ENCODE data around the gene EDNRA. TPM values are rescaled to one million over a fixed set of nuclear protein-coding genes. Genes with fewer than 3 reads are reported as not detected.

The EDNRA gene
- polyA plus RNA-seq, 1 of the 3 experiments (the other 2 are of a cell fraction): 1.2 TPM

GRCh38 chr4:147546349-147546748 is 65.5 kb downstream of the EDNRA start:
- 26% methylated on average over 2 of the region's 2 CpGs for WGBS (ENCODE audit: low lambda C conversion rate)
- H3K27me3 ChIP-seq (ENCODE audit: insufficient read depth): no peaks in the 10 kb centered on the region
- no peaks in the 10 kb centered on the region for H3K9me3 ChIP-seq
- no peak overlapping the region for H3K4me3 ChIP-seq (ENCODE audit: low read depth in 2 of 2, low read length in 1 of 2)
- H3K9ac ChIP-seq: no peak overlapping the region; the same call in 1 of the 2 replicates
- no peak overlapping the region for H3K4me2 ChIP-seq
- H2AFZ ChIP-seq (ENCODE audit: low read depth): 0 out of 2 replicates have a peak overlapping the region, but pooled peaks have one; percentile 20
- no peaks in the 10 kb centered on the region for H4K20me1 ChIP-seq (ENCODE audit: insufficient read depth)
- no peaks in the 10 kb centered on the region for H3K36me3 ChIP-seq (replicated peaks in 1 of 2; ENCODE audit: control insufficient read depth in 1 of 2, insufficient read depth in 2 of 2, low read length in 1 of 2)
- peaks cover 2 to 28% of the 10 kb centered on the region in 2 experiments; a peak in 2 of 4 replicates for H3K4me1 ChIP-seq (ENCODE audit: control insufficient read depth in 1 of 2, insufficient read depth in 2 of 2, low read depth in 1 of 2, low read length in 1 of 2)
- no peaks in the 10 kb centered on the region for H3K79me2 ChIP-seq (ENCODE audit: insufficient read depth)
- H3K9me2 ChIP-seq: no peaks in the 10 kb centered on the region
- POLR2A ChIA-PET: no interaction called here
- H3K27ac ChIP-seq (ENCODE audit: low read depth in 2 of 2, low read length in 1 of 2): peak overlapping the region in 1 of 2 experiments; percentile 90; a peak in 3 of 4 replicates
- no peak for DNase-seq
- peaks cover 12% of the 10 kb centered on the region for H3F3A ChIP-seq (replicated peaks; ENCODE audit: insufficient read depth)
- CTCF ChIA-PET: no interaction called here
- TF ChIP-seq TCF12 (IDR thresholded peaks at IDR 0.05) (0 out of 2 replicates have a peak, but pooled peaks have one; percentile 17), FOSL2 (IDR thresholded peaks at IDR 0.05; ENCODE audit: borderline replicate concordance, low read depth) (peak; percentile 38; the same call in 1 of the 2 replicates), POLR2AphosphoS5 (IDR thresholded peaks at IDR 0.05; ENCODE audit: low read depth, low read length) (no peak)

DNA sequence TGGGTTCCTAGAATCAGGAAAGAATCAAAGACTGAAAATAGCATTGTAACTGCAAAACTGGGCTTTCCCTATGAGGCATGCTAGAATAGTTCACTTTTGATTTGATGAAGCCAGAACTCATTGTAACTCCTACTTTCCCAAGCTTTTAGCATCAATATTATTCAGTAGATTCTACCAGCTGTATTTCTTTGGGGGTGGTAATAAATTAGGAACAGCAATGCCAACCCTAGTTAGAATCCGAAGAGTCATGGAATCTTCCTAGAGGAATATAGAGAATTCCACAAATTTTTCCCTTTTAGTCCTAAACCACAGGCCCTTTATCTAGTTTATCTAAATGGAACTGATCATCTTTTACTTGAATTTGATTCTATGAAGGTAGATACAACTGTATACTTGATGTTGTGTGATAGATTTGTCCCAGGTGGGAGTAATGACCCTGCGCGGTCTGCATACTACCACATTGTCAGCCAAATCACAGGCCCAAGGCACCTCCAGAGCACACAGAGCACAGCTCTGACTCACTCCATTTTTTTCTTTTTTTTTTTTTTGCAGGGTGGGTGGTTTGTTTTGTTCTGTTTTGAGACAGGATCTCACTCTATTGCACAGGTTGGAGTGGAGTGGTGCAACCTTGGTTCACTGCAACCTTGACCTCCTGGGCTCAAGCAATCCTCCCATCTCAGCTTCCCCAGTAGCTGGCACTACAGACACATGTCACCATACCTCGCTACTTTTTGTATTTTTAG is 66.6 kb downstream of the EDNRA start:
- no peaks in the 10 kb centered on the region for H3K9me3 ChIP-seq
- H4K20me1 ChIP-seq (ENCODE audit: insufficient read depth): no peaks in the 10 kb centered on the region
- no peaks in the 10 kb centered on the region for H3K79me2 ChIP-seq (ENCODE audit: insufficient read depth)
- peak overlapping the region; percentile 74 to 90; a peak in 3 of 4 replicates for H3K27ac ChIP-seq (ENCODE audit: low read depth in 2 of 2, low read length in 1 of 2)
- no peaks in the 10 kb centered on the region for H3K36me3 ChIP-seq (replicated peaks in 1 of 2; ENCODE audit: control insufficient read depth in 1 of 2, insufficient read depth in 2 of 2, low read length in 1 of 2)
- no peaks in the 10 kb centered on the region for H3K27me3 ChIP-seq (ENCODE audit: insufficient read depth)
- POLR2A ChIA-PET: no interaction called here
- H3K9ac ChIP-seq: peak overlapping the region; percentile 39; the same call in 1 of the 2 replicates
- CTCF ChIA-PET: no interaction called here
- peaks cover 12% of the 10 kb centered on the region for H3F3A ChIP-seq (replicated peaks; ENCODE audit: insufficient read depth)
- H3K4me1 ChIP-seq (ENCODE audit: control insufficient read depth in 1 of 2, insufficient read depth in 2 of 2, low read depth in 1 of 2, low read length in 1 of 2): peaks cover 2 to 28% of the 10 kb centered on the region in 2 experiments; a peak in 2 of 4 replicates
- no peak overlapping the region for H3K4me3 ChIP-seq (ENCODE audit: low read depth in 2 of 2, low read length in 1 of 2)
- no peaks in the 10 kb centered on the region for H3K9me2 ChIP-seq
- peak overlapping the region; percentile 14; the same call in 1 of the 2 replicates for H3K4me2 ChIP-seq
- 63% methylated on average over 4 of the region's 4 CpGs for WGBS (ENCODE audit: low lambda C conversion rate)
- DNase-seq: no peak
- H2AFZ ChIP-seq (ENCODE audit: low read depth): peak overlapping the region; percentile 18; the same call in 1 of the 2 replicates
- TF ChIP-seq, protein P1, sequence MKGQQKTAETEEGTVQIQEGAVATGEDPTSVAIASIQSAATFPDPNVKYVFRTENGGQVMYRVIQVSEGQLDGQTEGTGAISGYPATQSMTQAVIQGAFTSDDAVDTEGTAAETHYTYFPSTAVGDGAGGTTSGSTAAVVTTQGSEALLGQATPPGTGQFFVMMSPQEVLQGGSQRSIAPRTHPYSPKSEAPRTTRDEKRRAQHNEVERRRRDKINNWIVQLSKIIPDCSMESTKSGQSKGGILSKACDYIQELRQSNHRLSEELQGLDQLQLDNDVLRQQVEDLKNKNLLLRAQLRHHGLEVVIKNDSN (IDR thresholded peaks at IDR 0.05; ENCODE audit: borderline replicate concordance, low read depth): no peak
- TF ChIP-seq NFIC (IDR thresholded peaks at IDR 0.05; ENCODE audit: borderline replicate concordance): peak; percentile 12; the same call in 1 of the 2 replicates
- TF ChIP-seq IRF3 (IDR thresholded peaks at IDR 0.05; ENCODE audit: low read depth, low read length): no peak
- no peak for TF ChIP-seq RAD21 (IDR thresholded peaks at IDR 0.05; ENCODE audit: low read length)
- no peak for TF ChIP-seq FOXM1 (IDR thresholded peaks at IDR 0.05; ENCODE audit: low read depth)
- TF ChIP-seq FOXJ3 (CRISPR knock-in tag; IDR thresholded peaks at IDR 0.05): no peak
- TF ChIP-seq RXRA (IDR thresholded peaks at IDR 0.05; ENCODE audit: borderline replicate concordance, low read depth): no peak
- no peak for TF ChIP-seq CHD2 (IDR thresholded peaks at IDR 0.05; ENCODE audit: low read length, partially characterized antibody)
- no peak for TF ChIP-seq MXI1 (IDR thresholded peaks at IDR 0.05; ENCODE audit: low read depth, low read length)
- TF ChIP-seq SIN3A (IDR thresholded peaks at IDR 0.05; ENCODE audit: borderline replicate concordance, low read depth, low read length): no peak
- no peak for TF ChIP-seq ZBTB33 (IDR thresholded peaks at IDR 0.05; ENCODE audit: borderline replicate concordance, low read depth)
- TF ChIP-seq GABPA (IDR thresholded peaks at IDR 0.05; ENCODE audit: low read depth): no peak
- peak in 1 of 2 experiments; percentile 63; a peak in 1 of 4 replicates for TF ChIP-seq EP300 (IDR thresholded peaks at IDR 0.05; ENCODE audit: borderline replicate concordance in 1 of 2, low read depth in 1 of 2, low read length in 1 of 2)
- TF ChIP-seq GATA2 (CRISPR knock-in tag; IDR thresholded peaks at IDR 0.05): no peak
- no peak for TF ChIP-seq POLR2AphosphoS5 (IDR thresholded peaks at IDR 0.05; ENCODE audit: low read depth, low read length)
- no peak for TF ChIP-seq YY1 (IDR thresholded peaks at IDR 0.05; ENCODE audit: low read depth)
- no peak for TF ChIP-seq EZH2phosphoT487 (IDR thresholded peaks at IDR 0.05; ENCODE audit: borderline replicate concordance, low read depth)
- no peak for TF ChIP-seq SMC3 (IDR thresholded peaks at IDR 0.05; ENCODE audit: low read depth, low read length)
- no peak for TF ChIP-seq TAF1 (IDR thresholded peaks at IDR 0.05; ENCODE audit: borderline replicate concordance, low read depth, low read length)
- no peak for TF ChIP-seq RCOR1 (IDR thresholded peaks at IDR 0.05; ENCODE audit: low read length)
- no peak for TF ChIP-seq MAX (IDR thresholded peaks at IDR 0.05; ENCODE audit: low read depth)

Data from SK-N-SH (cell line).